Posterior vena cava (tissue), 2 donors: ENCODE results near the gene LRBA. TPM values are rescaled to one million over a fixed set of nuclear protein-coding genes. Genes with fewer than 3 reads are reported as not detected.
A peak's percentile ranks its signal among the peaks of the same experiment; 100 is the strongest.
"Not testable (repeated sequence)": the region's sequence is repeated elsewhere in the genome, so short reads cannot be mapped to it uniquely, and the experiment has no call there.

Experiments used
- DNase-seq: peaks from one replicate; pipeline ENCODE4 v3.0.0-alpha.2; 2020; ENCODE audit warnings: low spot score
- intact Hi-C, 2 donors: fragments of 100-400 bp; cut with DNase I; formaldehyde crosslinking; loops; one replicate each; pipeline versions ENCODE4 v1.14.1 to v1.14.2; 2022 to 2023
- total RNA-seq, 2 donors: library from RNA; stranded (reverse); fragmentation: NEBNext Ultra II Directional; extraction: Animal tissue kit (Norgen Biotek cat#: 25700); gene quantifications; one replicate each; pipeline ENCODE4 v1.2.1, GENCODE V29; 2021
- donor health status: DM: yes; HTN: yes; CAD: no.
- donor health status: DM: yes; HTN: yes; CAD: no.

The LRBA gene
- total RNA-seq, 2 donors from 2014 or later = 21.0 to 23.0 TPM

DNA sequence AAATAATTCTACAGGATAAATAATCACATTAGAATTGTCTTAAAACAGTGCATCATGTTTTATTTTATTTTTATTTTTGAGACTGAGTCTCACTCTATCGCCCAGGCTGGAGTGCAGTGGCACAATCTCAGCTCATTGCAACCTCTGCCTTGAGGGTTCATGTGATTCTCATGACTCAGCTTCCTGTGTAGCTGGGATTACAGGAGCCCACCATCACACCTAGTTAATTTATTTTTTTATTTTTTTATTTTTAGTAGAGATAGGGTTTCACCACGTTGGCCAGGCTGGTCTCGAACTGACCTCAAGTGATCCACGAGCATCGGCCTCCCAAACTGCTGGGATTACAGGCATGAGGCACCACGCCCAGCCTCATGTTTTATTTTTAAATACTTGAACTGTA is 353.5 kb downstream of the LRBA start:
- intact Hi-C loops, DNase-seq: not testable (repeated sequence)

DNA sequence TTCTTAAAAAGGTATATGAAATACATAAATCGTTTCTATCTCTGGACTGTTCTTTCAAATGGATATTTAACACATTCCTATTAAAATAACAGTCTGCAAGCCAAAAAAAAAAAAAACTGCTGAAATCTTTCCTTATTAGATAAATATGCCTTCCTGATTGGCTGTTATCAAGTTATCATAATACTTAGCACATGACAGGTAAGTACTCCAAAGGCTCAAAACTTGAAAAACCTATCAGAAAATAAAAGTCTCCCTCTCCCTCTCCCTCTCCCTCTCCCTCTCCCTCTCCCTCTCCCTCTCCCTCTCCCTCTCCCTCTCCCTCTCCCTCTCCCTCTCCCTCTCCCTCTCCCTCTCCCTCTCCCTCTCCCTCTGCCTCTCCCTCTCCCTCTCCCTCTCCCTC is 356.8 kb downstream of the LRBA start:
- intact Hi-C loops, DNase-seq: not testable (repeated sequence)

DNA sequence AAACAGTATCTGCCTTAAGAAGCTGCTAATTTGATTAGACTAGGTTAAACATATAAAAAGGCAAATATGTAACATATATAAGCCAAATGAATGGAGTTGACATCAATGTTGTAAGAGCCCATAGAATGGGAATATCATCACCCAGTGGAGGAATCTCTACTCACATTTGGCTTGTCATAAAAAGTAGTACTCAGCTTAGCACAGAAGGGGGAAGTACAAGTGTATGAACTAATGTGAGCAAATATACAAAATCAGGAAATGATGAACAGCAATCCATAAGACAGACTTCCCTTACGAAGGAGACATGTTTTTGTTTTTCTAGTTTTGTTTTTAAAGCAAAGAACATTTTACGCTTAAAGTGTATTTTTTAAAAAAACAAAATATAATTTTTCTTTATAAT is 358.2 kb downstream of the LRBA start:
- intact Hi-C loops = no loop called here
- DNase-seq = no peak

DNA sequence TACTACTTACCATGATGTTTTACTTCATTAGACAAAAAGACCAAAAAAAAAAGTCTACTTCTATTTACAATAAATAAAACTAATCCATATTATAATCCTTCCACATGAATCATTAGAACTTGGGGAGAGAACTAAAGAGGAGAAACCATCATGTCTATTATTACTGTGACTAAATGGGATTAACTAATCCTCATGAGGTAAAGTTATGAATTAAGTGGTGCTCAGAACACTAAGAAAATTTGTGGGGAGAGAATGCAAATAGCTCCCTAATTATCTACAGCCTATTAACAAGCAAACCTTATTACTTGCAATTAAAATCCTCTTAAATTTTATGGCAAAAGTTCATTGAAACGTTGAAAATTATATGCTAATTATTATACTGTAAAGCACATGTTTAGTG is 364.3 kb downstream of the LRBA start:
- no peak for DNase-seq
- intact Hi-C loops = no loop called here

DNA sequence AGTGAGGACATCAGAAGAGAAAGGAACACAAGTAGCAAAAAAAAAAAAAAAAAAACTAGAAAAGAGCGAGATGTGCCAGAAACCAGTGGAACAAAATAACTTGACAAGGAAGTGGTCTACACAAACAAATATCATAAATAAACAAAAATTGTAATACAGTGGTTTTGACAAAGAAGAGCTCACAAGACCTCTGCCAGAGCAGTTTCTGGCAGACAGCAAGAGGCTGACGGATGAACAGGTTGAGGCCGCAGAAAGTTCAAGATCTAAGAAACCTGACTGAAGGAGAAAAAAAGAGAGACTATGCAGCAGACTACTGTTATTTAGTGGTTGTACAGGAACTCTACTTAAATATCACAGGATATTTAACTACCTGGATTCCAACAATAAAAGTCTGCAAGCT is 367.0 kb downstream of the LRBA start:
- intact Hi-C loops = no loop called here
- DNase-seq = no peak

DNA sequence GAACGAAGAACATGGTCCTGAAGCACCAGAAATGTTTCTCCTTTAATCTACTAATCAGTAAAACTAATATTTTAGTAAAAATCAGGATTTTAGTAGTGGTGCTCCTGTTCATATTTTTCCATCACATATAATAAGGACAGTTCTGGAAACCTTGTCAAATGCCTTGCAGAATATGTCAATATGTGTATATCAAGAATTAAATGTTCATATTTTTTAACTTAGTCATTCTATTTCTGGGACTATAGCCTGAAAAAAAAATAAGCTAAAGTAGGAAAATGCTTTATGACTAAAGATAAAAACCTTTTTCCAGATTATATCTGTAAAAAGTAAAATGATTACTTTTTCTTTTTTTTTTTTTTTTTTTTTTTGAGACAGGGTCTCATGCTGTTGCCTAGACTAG is 368.1 kb downstream of the LRBA start:
- intact Hi-C loops = no loop called here
- no peak for DNase-seq

DNA sequence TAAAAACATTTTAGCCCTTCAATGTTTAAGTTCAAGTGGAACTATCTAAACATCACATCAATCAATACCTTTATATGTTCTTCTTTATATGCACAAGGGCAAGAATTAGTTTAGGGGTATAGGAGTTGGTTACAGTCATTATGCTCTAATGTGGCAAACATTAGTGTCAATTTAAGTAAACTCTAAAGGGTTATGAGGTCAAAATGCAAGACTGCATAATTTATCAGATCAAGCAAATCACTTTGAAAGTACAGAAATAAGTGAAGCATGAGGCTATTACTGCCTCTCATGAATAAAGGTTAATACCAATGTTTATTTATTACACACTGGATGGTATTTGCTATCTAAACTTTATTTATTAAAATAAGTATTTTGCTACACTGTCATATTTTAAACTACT is 373.5 kb downstream of the LRBA start:
- DNase-seq = no peak
- intact Hi-C loops = no loop called here

DNA sequence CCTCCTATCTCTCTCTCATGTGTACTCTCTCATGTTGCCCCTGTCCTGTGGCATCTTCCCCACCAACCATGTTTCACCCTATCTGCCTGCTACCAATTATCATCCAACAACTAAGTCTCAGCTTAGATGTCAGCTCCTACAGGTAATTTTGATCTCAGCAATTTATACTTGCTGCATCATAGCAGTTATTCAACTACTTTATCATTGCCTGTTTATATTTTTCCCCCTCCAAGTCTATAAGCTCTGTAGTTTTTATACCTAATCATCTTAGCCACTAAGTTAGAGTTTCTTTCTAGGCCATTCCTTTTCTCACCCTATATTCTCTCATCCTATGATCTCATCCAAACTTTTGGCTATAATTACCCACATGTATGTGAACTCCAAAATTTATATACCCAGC is 382.4 kb downstream of the LRBA start:
- intact Hi-C loops = no loop called here
- DNase-seq = no peak

DNA sequence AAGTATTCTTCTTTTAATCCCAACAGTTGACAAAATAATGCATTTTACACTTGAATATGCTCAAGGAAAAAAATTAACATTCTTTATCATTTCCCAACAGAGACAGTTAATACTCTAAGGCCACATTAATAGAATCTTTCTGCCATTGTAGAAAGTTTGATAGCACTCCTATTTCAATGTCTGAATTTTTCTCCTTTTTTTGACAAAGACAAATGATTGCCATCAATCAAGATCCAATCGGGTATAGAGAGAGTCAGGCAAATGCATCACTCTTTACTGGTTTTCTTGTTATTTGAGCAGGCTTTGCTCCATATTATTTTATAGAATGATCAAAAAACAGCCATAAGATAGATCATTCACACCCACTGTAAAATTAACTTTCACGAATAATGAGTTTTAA is 387.0 kb downstream of the LRBA start:
- no peak for DNase-seq
- intact Hi-C loops = no loop called here

DNA sequence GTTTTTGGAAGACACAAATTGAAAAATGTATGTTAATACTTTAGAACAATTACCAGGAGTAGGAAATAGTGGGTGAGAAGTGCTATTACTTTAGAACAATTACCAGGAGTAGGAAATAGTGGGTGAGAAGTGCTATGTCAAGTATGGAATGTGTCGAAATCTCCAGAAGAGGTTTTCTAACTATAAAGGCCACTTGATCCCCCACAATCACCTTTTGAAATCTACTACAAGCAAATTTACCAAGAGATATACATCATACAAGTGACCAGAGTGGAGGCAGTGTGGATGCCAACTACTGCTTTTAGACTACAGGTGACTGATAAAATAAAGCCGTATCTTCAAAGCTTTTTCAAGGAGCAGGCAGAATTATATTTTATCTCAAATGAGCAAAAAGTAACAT is 390.1 kb downstream of the LRBA start:
- no peak for DNase-seq
- intact Hi-C loops = no loop called here

DNA sequence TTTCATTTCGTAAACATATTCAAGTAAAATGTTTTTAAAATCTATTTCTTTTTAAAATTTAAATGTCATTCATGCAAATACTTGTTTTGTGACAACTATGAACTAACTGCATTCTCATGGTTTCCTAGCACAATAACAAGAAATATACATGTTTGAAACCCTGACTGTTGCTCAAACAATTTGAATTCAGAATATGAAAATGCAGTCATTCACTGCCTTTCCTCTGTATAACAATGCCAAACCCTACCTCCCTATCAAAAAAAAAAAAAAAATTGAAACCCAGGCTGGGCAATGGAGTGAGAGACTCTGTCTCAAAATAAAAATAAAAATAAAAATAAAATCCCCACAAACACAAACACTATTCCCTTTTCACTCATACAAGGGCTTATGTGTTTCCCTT is 391.0 kb downstream of the LRBA start:
- DNase-seq = no peak
- intact Hi-C loops = no loop called here

DNA sequence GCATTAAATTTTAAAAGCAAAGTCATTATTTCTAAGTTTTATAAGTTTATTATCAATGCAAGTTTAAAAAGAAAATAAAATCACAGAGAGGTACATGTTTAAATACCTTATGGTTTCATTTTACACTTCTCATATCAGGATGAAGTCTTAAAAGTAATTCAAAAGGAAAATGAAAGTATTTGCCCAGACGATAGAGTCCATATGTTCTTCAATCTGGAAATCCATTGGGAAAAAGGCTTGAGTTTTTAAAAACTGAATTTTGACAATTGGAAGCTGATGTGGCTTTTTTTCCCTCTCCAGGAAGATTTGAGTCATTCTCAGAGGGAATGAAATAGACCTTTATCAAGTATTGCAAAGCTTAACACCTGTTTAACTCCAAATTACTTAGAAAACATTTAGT is 396.0 kb downstream of the LRBA start:
- intact Hi-C loops = no loop called here
- DNase-seq = no peak

DNA sequence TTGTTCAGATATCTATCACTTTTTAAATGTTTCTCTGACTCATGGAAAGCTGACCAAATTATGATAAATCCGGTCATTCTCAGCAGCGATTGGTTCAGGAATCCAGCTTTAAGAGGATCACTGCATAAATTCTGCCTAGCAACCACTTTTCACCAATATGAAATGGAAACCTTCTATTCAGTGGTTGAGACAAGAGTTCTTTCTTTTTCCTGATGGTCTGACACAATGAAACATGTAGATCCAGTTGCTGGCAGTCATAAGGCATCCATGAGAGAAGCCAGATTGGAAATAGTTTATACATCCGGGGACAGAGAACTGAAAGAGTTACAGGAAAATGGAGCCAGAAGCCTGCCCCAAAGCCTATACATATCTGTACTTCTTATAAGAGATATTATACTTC is 406.0 kb downstream of the LRBA start:
- no peak for DNase-seq
- intact Hi-C loops = no loop called here

DNA sequence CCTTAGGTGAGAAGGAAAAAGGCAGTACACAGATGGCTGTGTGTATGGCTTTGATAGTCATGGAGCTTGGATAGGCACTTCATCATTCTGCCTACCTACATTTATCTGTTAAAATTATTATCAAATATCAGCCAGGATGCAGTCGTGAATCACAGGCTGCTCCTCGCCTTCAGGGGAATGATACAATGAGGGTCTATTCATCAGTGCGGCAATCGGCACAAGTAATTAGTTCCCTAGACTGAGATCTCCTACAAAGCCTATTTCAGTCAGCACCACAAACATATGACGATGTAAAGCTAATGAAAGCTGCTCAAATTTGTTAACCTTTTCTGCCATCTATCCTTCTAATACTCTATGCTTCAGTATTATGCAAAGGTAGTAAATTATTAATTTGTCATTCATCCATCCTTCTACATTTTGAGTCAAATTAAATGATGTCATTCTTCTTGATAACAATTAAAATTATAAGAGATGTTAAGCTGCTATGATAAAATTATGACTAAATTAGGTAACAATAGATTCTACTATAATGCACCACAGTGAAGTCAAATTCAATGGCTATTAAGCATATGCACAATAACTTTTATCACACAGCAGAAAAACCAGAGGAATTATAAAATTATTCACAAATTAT is 414.2 kb downstream of the LRBA start:
- DNase-seq = peak; percentile 25
- intact Hi-C loops = no loop called here

DNA sequence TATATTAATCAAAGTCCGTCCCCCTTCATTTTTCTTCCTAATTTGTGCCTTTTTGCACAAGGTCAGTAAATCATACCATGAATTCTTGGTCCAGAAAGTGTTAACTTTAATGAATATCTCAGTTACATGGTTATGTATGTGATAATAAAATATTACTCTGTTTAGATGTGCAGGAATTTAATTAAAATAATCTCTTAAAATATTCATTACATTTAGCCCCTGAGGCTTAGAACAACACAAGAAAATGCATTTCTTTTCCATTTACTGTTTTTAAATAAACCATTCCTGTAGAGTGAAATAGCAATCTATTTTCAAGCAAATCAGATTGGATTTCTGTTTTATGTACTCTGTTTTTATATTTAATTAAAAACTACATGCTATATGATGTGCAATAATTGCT is 415.5 kb downstream of the LRBA start:
- no peak for DNase-seq
- intact Hi-C loops = no loop called here

DNA sequence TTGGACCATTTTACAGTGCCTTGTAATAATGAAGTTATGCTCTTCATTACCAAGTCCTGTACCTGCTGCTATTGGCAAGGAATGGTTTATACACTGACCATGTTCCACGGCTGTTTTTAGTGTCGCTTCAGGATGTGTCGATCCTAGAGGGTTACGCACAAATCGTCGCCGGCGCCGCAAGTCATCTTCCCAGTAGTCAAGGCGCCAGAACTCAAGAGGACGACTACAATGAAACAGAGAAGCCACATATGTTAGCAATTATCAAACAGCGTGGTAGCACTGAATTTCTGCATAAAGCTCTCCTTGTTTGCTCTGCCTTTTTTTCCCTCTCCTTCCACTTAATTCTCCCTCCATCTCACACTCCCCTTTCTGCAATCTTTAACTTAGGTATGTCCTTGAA is 416.2 kb downstream of the LRBA start:
- no peak for DNase-seq
- intact Hi-C loops = no loop called here

DNA sequence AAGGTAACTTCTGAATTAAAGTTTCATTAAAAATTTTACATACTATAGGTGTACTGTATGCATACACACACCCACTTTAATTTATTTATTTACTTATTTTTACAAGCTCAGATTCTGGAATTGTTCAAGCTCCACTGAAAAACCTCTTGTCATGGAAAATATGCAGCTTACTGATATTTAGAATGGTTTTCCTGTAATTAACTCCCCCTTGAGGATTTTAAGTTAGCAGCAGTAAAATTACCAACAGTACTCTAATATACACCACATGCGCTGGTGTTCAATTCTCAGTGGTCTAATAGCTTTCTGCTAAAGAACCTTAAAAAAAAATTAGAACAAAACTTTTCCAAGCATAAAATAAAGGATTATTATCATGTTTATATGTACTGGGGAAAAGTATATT is 421.1 kb downstream of the LRBA start:
- no peak for DNase-seq
- intact Hi-C loops = no loop called here

DNA sequence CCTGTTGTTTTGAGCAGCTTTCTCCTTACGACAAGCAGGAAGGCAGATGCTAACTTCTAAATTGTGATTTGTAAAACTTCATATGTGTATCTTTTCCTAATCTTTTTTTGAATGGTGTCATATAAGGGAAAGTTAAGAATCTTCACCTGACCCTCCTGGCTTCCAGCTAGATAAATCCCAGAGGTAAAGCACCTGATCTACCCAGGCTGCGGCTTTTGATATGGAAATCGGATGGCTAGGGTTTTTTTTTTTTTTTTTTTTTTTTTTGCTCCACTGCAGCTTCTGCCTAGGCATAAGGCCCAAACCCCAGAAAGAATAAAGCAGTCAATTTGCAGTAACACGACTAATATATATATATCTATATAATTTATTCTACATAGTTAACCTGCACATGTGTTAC is 423.2 kb downstream of the LRBA start:
- intact Hi-C loops = no loop called here
- DNase-seq = no peak

DNA sequence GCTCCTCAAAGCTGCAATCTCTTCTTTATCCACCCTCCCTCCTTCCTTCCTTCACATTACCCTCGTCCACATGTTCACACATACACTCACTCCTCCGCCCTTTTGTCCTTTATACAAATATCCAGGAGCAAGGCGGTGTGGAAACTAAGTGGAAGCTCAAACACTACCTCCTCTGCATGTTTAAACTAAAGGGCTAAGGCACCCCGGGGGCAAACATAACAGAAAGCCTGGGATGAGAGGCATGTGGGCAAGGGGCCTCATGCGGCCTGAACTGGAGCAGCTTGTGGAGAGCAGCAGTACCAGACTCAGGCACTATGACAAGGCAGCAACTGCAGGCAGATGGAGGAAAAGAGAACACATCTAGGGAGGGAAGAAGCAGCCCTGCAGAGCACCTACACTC is 423.7 kb downstream of the LRBA start:
- intact Hi-C loops = no loop called here
- DNase-seq = no peak

DNA sequence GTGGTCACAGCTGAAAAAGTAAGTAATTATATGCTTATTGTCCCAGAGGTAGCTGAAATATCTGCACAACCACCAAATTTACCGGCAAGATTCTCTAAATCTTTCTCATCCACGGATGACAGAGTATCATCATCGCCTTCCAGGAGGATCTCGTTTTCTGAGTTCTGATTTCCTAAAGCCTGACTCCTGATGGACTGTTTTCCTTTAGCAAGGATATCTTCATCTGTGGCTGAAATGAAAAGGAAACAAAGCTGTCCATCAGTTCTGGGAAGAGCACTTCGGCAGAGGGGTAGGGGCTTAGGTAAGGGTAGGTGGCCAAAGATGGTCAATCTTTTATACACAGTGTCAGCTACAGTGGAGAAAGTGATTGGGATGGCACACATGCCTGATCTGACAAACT is 424.5 kb downstream of the LRBA start:
- intact Hi-C loops = no loop called here
- no peak for DNase-seq

DNA sequence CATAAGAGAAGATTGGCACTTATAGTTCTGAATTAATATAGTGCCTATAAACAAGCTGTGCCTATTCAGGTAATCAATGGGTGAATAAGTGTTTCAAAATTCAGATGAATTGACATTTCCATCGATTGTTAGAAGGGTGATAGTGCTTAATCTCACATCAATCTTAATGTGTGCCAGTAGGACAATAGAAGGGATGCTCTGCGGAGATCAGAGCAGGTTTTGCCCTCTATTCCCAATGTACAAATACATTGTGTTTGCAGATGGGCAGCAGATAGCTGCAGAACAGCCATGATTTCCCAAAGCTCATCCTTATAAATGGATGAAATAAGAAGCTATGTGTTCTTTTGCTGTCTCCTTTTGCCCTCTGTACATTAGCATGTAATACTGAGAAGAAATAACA is 425.9 kb downstream of the LRBA start:
- no peak for DNase-seq
- intact Hi-C loops = no loop called here

DNA sequence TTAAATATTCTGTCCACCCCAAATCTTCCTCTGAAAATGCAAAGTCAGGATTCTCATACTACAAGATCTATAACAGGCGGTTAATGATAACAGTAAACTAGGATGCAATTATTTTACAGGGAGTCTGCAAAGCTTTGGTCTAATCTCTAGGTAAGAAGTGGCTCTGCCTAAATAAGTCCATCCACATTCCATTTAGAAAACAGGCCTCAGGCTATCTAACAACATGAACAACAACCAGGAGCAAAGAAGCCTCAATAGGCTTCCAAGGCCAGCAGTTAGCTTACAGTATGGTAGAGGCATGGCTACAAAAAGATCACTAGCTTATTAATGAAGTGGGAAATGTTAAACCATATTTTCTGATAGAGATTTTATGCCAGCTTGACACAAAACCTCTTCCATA is 426.8 kb downstream of the LRBA start:
- intact Hi-C loops = no loop called here
- no peak for DNase-seq
